K562 (cell line): ENCODE measurements around the gene SLC25A11.

Source experiments
- ELK1 ChIP-seq: sonication (generic); formaldehyde crosslinking; IDR thresholded peaks from 2 replicates; pipeline ENCODE4 v1.8.1; 2022; ENCODE audit warnings: missing genetic modification reagents
- HDAC6 ChIP-seq: IDR thresholded peaks from 2 replicates; pipeline ENCODE4 v1.6.1; 2012; ENCODE audit warnings: low read depth, mild to moderate bottlenecking, control low read depth, inconsistent platforms, low read length, moderate library complexity
- KDM1A ChIP-seq, 2 experiments: fragments of 450-650 bp; IDR thresholded peaks; 2 replicates each; pipeline ENCODE4 v1.6.1; 2016; ENCODE audit warnings: mild to moderate bottlenecking in 2 of 2
- LEF1 ChIP-seq: fragments of 450-650 bp; IDR thresholded peaks from 2 replicates; pipeline ENCODE4 v1.6.1; 2016; ENCODE audit warnings: mild to moderate bottlenecking
- MCM7 ChIP-seq, 2 experiments: fragments of 450-650 bp; IDR thresholded peaks; 2 replicates each; pipeline ENCODE4 v1.6.1; 2016 to 2018
- NCOA1 ChIP-seq: fragments of 450-650 bp; IDR thresholded peaks from 2 replicates; pipeline ENCODE4 v1.6.1; 2016; ENCODE audit warnings: low read depth
- POLR2A ChIP-seq: fragments of 450-650 bp; conservative IDR thresholded peaks from 2 replicates; pipeline ENCODE4 v1.6.1; 2016
- SMARCA4 ChIP-seq: fragments of 450-650 bp; IDR thresholded peaks from 2 replicates; pipeline ENCODE4 v1.6.1; 2016
- TAL1 ChIP-seq: fragments of 450-650 bp; IDR thresholded peaks from 2 replicates; pipeline ENCODE4 v1.6.1; 2016; ENCODE audit warnings: mild to moderate bottlenecking
- ZBTB1 ChIP-seq: sonication (generic); formaldehyde crosslinking; IDR thresholded peaks from 2 replicates; pipeline ENCODE4 v1.8.1; 2023; ENCODE audit warnings: missing genetic modification reagents, low read depth, mild to moderate bottlenecking, borderline replicate concordance
- ZNF274 ChIP-seq: IDR thresholded peaks from 2 replicates; pipeline ENCODE4 v1.6.1; 2011; ENCODE audit warnings: low read depth, mild to moderate bottlenecking, low read length, moderate library complexity, borderline replicate concordance
- TF ChIP-seq, protein P1 (sequence below): sonication (generic); formaldehyde crosslinking; IDR thresholded peaks from 2 replicates; pipeline ENCODE4 v1.8.0; 2022; ENCODE audit warnings: missing genetic modification reagents, mild to moderate bottlenecking, borderline replicate concordance
- TF ChIP-seq, protein P2 (sequence below): sonication (generic); formaldehyde crosslinking; IDR thresholded peaks from 2 replicates; pipeline ENCODE4 v1.5.0; 2020; ENCODE audit warnings: missing genetic modification reagents
- TF ChIP-seq, protein P3 (sequence below), 3 experiments: IDR thresholded peaks in 2 of 3; conservative IDR thresholded peaks in 1 of 3; 2 replicates each; pipeline ENCODE4 v1.5.1; 2011 to 2012; ENCODE audit warnings: low read length in 3 of 3, mild to moderate bottlenecking in 3 of 3, control low read depth in 2 of 3, improper control_type of control experiment in 1 of 3, inconsistent platforms in 1 of 3, low read depth in 1 of 3, mixed read lengths in 1 of 3, moderate library complexity in 1 of 3; ENCODE audit not compliant: insufficient read depth in 2 of 3

DNA sequence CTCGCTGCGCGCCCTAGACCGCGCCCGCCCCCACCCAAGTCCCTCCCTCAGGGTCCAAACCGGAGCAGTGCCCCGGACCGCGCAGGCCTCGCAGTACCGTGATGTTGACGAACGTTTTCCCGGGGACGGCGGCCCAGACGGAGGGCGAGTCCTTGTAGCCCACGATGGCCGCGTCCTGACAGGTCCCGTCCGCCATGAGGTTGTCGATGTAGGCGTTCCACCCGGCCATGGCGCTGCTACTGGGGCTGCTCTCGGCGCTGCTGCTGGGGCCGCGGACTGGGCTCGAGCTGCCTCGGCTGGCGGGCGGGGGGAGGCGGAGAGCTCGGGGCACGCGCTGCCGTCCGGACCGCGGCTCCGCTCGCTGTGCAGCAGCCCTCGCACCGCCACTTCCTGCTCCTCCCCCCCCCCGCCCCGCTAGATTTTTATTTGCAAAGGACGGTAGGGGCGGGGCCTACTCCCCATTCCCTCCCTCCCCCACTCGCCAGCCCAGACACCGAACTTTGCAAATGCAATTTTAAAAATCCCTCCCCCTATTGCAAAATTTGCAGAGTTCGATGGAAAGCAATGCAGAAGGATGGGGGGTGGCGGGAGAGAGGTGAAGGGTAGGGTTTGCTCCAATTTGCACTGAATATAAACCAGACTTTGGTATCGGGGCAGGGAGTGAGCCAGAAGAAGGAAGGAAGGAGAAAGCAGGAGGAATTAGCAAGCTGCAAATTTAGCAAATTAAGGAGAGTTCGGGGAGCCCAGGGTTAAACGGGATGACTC lies 8.5 kb upstream of the SLC25A11 start, which contains the start of gene PFN1:
- TF ChIP-seq, protein P1, sequence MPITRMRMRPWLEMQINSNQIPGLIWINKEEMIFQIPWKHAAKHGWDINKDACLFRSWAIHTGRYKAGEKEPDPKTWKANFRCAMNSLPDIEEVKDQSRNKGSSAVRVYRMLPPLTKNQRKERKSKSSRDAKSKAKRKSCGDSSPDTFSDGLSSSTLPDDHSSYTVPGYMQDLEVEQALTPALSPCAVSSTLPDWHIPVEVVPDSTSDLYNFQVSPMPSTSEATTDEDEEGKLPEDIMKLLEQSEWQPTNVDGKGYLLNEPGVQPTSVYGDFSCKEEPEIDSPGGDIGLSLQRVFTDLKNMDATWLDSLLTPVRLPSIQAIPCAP, result peak; percentile 58; the same call in 1 of the 2 replicates
- TF ChIP-seq TAL1, result 0 out of 2 replicates have a peak, but pooled peaks have one; percentile 12
- peak; percentile 88 for TF ChIP-seq POLR2A
- TF ChIP-seq, protein P2, sequence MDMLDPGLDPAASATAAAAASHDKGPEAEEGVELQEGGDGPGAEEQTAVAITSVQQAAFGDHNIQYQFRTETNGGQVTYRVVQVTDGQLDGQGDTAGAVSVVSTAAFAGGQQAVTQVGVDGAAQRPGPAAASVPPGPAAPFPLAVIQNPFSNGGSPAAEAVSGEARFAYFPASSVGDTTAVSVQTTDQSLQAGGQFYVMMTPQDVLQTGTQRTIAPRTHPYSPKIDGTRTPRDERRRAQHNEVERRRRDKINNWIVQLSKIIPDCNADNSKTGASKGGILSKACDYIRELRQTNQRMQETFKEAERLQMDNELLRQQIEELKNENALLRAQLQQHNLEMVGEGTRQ (CRISPR knock-in tag), result no peak
- TF ChIP-seq MCM7 (IDR thresholded peaks at IDR 0.05), result no peak
- TF ChIP-seq HDAC6, result no peak
- TF ChIP-seq, protein P3, sequence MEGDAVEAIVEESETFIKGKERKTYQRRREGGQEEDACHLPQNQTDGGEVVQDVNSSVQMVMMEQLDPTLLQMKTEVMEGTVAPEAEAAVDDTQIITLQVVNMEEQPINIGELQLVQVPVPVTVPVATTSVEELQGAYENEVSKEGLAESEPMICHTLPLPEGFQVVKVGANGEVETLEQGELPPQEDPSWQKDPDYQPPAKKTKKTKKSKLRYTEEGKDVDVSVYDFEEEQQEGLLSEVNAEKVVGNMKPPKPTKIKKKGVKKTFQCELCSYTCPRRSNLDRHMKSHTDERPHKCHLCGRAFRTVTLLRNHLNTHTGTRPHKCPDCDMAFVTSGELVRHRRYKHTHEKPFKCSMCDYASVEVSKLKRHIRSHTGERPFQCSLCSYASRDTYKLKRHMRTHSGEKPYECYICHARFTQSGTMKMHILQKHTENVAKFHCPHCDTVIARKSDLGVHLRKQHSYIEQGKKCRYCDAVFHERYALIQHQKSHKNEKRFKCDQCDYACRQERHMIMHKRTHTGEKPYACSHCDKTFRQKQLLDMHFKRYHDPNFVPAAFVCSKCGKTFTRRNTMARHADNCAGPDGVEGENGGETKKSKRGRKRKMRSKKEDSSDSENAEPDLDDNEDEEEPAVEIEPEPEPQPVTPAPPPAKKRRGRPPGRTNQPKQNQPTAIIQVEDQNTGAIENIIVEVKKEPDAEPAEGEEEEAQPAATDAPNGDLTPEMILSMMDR (IDR thresholded peaks at IDR 0.05 in 2 of 3, conservative IDR thresholded peaks at IDR 0.05 in 1 of 3; ENCODE audit: insufficient read depth in 2 of 3, low read depth in 1 of 3, low read length in 3 of 3), result no peak
- peak; percentile 18; the same call in 1 of the 2 replicates for TF ChIP-seq LEF1
- peak; percentile 37; the same call in 1 of the 2 replicates for TF ChIP-seq NCOA1
- no peak for TF ChIP-seq ZBTB1 (CRISPR knock-in tag)
- TF ChIP-seq ZNF274, result no peak
- TF ChIP-seq SMARCA4, result peak; percentile 55; the same call in 1 of the 2 replicates
- no peak for TF ChIP-seq KDM1A (IDR thresholded peaks at IDR 0.05)
- no peak for TF ChIP-seq ELK1
